Testis (tissue), 2 donors: ENCODE measurements around the gene DMGDH.

Experiments used
- POLR2A ChIP-seq: fragments of 450-650 bp; IDR thresholded peaks from one replicate; pipeline ENCODE4 v1.6.1; 2017; ENCODE audit warnings: antibody characterized with exemption, mild to moderate bottlenecking, moderate library complexity
- TF ChIP-seq, protein P1 (sequence below), 3 experiments: fragments of 450-650 bp in 2 of 3; fragments of 200-600 bp in 1 of 3; sonication (generic) in 1 of 3; IDR thresholded peaks; one replicate each; pipeline ENCODE4 v1.5.1; 2016 to 2019; ENCODE audit warnings: antibody characterized with exemption in 3 of 3, mild to moderate bottlenecking in 2 of 3, moderate library complexity in 1 of 3

DNA sequence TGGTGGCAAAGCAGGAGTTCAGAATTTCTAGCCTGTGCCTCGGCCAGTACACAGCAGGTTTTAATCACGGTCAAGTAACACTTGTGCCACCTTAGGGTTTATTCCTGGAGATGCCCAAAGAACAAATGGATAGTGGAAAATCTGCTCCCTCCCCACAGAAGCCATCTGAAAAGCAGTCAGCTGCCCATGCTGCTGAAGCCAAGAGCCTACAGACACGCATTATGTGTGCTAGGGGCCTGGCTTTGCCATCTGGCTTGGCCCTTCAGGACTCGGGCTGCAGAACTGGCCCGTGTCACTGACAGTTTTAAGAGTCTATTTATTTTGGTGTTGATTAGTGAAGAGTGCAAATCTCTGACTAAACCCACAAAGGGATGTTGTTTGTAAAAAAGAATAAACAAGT lies 95.5 kb downstream of the DMGDH start:
- TF ChIP-seq, protein P1, sequence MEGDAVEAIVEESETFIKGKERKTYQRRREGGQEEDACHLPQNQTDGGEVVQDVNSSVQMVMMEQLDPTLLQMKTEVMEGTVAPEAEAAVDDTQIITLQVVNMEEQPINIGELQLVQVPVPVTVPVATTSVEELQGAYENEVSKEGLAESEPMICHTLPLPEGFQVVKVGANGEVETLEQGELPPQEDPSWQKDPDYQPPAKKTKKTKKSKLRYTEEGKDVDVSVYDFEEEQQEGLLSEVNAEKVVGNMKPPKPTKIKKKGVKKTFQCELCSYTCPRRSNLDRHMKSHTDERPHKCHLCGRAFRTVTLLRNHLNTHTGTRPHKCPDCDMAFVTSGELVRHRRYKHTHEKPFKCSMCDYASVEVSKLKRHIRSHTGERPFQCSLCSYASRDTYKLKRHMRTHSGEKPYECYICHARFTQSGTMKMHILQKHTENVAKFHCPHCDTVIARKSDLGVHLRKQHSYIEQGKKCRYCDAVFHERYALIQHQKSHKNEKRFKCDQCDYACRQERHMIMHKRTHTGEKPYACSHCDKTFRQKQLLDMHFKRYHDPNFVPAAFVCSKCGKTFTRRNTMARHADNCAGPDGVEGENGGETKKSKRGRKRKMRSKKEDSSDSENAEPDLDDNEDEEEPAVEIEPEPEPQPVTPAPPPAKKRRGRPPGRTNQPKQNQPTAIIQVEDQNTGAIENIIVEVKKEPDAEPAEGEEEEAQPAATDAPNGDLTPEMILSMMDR (IDR thresholded peaks at IDR 0.05): no peak
- no peak for TF ChIP-seq POLR2A
